Stimulated activated CD8-positive, alpha-beta memory T cell treated with anti-CD3 and anti-CD28 coated beads, Interleukin-12 subunit alpha, Interleukin-12 subunit beta, amount 100 ng/mL, for 24 hours (primary cell): Measurements from ENCODE around the gene EIF5A.
A peak's percentile ranks its signal among the peaks of the same experiment; 100 is the strongest.

Experiments used
- DNase-seq: peaks from one replicate; pipeline ENCODE4 v3.0.0-alpha.2; 2020; ENCODE audit errors: extremely low read depth

EIF5A gene

DNA sequence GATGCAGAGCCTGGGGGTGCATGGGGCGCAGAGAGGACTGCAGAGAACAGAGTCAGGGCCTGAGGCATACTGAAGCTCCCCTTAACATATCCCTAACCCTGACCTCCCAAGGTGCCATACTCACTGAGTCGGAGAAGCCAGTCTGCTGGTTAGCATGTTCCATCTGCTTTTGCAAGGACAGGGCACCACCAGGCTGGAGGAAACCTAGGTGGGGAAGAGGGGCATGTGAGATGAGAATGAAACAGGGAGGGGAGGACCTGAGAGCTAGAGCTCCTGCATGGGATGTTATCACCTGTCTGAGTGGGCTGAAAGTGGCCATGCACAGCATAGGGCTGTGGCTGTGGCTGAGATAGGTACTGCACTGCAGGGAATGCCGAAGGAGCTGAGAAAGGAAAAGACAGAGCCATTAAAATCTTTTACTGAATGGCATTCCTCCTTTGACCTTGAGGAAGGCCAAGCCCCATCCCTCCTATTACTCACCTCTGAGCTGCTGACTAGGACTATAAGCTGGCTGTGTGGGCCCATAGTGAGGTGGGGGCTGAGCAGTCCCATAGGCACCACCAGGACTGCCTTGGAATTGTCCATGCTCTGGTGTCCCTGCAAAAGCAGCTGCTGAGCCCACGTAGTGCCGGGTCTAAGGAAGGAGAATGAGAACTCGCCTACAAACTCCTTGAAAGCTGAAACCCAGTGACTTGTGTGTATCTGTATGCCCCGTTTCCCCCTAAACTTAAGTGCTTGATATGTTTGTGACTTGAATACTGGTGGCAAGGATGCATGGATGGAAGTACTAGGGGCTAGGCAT, 5.9 kb downstream of the EIF5A start:
- DNase-seq = no peak

DNA sequence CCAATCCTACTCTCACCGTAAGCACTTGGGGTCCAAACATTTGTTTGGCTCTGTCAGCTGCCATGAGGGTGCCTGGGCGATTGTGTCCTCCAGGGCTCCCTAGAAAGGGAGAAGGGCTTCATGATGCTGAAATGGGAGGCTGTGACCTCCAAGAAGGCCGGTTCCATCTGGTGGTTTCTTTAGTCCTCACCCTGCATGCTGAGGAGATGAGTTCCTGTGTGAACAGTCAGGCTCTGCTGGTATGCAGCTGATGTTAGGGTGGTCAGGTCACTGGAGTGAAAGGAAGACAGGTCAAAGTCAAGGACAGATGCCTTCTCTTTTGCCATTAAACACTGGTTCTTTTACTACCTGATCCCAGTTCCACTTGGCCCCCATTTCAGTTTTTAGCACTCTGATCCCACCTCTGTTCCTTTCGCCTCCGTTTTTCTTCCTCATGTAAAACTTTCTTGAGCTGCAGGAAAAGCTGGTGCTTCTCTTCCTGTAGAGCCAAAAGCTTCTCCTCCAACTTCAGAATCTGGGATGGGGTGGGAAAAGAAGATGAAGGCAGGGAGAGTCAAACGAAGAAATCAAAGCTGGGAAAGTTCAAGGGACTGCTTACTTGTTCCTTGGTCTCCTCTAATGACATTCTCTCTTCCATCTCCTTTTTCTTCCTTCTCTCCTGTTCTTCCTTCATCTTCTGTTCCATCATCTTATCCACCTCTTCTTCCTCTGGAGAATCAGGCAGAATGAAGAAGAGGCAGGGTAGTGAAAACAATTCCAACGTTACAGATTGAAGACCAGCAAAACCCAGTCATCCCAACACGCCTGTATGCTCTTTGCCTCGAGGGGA, 6.7 kb downstream of the EIF5A start:
- no peak for DNase-seq

DNA sequence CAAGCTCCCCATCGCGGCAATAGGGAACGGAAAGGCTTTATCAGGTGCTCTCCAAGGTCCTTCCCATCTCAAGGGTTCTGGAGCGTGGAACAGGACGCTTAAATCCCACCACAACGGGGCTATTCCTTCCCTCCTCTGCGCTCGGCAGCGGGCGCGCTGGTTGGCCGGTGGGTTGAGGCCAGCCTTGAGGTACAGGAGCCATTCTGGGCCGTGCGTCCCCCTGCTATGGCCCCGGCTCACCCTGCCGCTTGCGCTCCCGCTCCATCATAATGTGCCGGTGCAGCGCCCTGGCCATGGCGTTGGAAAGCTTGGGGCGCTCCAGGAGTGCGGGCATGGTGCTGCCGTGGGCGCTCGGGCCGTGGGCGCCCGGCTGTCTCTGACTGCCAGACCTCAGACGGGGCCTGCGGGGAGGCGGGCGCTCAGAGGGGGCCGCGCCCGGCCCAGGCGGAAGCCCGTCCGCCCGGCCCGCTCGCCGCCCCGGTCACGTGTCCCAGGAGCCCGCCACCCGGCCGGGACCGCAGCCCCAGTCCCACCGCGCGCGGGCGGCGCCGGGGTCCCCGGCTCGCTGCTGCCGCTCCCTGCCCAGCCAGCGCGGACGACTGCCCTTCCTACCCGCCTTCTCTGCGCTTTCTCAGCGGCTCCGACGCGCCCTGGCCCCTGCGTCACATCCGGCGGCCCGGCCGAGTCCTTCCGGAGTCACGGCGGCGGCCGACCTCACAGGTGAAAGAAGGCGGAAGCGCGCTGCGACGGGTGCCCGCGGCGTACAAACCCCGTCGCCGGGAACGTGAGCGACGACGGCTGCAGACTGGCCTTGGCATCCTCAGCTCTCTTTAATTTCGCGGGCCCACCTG, 7.5 kb downstream of the EIF5A start, which contains the start of gene GPS2:
GPS2 (minus strand) TSS at position 642 of the 851 bp plus-strand sequence; CDS start at position 334, 308 bp downstream.
- DNase-seq = peak; percentile 84

DNA sequence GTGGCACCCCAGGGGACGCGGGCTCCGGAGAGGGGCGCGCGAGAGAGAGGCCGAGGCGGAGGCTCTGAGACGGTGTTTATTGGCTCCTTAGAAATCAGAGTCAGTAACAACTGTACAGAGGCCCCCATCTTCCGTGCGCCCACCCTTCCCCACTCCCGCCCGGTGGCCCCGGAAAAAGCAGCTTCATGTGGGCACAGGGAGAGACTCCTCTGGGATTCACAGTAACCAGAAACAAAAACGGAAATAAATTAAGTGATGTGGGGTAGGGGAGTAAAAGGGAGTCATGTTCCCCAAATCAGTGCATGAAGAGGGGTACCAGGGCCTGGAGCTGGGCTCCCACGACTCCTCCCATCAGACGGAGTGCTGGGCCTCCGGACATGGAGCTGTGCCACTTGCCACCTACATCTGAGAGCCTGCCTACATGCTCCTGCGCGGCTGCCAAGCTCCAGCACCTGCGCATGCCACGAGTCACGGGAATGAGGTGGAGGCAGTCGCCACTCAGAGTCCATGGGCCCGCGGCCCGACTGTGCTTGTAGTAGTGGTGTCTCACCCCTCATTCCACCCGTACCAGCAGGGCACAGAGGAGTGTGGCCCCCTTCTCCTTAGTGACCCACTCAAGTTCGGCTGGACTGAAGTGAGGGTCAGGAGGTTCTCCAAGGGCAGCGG, 8.3 kb downstream of the EIF5A start:
- no peak for DNase-seq

DNA sequence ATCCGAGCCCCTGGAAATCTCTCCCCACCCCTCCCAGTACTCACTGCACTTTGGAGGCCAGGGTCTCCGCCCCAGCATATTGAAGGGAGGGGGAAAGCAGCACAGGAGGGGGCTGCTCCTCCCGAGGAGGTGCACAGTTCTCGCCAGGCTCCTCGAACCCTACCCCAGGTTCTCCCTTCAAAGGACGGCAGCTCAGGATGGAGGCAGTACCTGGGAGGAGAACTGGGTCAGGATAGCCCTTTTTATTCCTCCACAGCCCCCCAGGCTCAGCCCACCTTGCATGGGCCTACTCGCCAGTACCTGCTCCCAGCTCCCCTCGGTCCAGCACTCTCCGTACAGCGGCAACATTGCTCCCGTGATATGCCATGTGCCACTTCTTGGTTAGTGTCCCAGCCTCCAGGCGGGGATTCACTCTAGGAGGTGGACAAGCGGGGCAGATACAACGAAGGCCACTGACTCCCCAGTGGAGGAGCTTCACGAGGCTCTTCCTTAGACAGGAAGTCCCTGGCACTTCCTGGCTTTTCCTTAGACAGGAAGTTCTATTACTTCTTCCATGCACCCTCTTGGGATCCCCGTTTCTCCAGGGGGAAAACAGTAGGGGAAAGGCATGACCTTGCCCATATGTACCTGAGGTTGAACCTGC, 9.9 kb downstream of the EIF5A start:
- DNase-seq = no peak

DNA sequence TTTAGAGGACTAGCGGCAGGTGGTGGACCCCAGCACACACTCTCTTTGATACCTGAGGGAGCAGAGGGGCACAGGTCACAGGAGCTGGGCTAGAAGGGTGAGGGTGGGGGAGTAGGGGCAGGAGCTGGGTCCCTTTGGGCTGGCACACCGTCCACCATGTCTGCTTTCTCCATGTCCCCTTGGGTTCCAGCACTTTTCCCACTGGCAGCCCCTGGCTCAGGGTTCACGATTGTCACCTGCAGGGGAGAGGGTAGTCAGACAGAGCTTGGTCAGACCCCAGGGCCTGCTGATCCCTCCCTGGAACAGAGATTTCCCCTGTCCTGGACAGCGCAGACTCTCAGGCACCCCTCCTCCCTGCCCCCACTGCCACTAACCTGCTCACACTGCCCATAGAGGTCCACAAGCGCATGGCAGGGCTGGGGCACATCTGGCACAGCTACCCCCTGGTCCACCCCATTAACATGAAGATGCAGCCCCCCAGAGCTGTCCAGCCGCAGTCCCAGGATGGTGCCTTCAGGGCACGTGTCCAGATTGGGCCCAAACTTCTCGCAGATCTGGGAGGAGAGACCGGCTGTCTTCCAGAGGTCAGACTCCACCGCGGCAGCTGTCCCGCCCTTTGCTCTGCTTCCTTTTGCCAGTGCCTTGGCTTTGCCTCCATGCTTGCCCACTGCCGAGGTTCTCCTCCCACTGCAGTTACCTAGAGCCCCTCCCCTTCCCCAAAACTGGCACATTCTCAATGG, 10.9 kb downstream of the EIF5A start:
- DNase-seq = no peak

DNA sequence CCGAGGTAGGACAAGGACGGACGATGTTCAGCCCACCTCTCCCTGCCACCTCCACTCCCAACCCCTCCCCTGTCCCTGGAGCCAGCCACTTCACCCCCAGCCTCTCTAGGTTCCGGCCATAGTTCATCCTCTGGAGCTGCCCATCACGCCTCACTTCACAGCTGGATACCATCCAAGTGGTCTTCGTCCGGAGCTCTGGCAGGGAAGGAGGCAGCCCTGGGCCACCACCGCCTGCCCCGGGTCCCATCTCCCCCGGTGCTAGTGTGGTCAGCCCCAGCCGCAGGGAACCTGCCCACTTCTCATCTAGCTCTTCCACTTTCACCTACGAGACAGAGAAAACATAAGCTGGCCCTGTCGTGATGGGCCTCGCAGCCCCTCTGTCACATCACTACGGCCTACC, 14.0 kb downstream of the EIF5A start:
- no peak for DNase-seq

DNA sequence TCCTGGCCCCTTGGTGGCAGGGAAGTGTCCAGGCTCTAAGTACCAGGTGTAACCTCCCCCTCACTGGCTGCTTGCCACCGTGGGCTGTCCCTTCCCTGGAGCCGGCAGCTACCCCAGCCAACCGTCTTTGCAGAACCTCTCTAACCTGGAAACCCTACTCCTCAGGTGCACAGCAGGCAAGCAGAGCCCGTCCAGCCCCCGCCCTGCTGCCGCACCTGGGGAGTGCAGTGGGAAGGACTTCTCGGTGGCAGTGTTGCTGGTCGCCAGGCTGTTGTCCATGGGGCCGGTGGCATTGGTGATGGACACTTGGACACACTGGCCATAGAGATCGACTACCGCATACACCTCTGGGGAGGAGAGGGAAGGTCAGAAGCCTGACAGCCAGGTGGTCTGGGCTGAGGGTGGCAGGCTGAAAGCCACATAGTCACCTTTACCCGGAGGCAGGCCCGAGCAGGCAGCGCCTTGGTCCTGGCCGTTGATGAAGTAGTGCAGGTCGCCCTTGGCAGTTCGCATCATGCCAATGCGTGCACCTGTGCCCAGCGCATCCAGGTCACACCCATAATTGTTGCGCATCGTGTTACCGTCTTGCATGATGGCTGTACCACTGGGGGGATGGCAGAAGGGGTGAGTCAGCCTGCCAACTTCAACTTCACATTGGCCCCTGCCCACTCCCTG, 15.2 kb downstream of the EIF5A start:
- no peak for DNase-seq

DNA sequence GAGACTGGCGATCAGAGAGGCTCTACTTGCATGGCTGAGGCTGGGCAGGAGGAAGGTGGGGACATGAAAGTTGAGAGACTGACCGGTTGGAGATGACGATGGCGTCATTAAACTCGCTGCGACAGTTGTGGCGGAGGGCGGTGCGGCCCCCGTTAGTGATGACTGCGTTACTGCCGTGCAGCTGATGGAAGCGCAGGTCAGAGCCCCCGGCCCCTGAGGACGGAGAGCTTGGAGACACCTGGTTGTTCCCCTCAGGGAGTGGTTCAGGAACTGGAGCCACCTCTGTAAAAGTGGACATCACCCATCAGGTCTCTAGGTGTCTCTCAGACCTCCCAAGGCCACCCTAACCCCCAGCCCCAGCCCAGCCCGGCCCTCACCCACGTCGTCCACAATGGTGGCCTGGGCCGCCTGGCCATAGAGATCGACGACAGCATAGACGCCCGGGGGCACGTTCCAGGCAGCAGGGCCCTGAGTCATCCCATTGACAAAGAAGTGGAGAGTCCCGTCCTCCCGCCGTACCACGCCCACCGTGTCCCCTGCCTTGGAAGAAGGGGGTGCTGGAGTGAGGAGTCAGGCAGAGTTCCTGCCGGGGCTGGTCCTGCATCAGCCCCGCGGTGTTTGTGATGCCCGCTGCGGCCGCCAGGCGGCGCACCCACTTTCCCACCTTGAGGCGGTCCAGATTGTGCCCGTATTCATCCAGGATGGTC, 16.5 kb downstream of the EIF5A start:
- no peak for DNase-seq

DNA sequence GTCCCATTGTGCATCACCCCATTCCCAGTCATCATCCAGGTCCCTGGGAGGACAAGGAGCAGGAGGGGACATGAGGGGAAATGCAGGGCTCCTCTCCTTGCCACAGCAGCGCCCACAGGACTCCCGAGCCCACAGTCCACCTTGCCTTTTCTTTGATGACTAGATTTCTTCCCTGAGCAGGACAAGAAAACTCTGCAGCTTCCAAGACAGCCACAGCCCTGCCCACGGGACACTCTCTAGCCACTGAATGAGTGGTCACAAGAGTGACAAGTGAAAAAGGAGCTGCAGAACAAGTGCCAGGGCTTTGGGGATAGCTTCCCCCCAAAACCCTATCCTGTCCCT, 17.0 kb downstream of the EIF5A start:
- no peak for DNase-seq

DNA sequence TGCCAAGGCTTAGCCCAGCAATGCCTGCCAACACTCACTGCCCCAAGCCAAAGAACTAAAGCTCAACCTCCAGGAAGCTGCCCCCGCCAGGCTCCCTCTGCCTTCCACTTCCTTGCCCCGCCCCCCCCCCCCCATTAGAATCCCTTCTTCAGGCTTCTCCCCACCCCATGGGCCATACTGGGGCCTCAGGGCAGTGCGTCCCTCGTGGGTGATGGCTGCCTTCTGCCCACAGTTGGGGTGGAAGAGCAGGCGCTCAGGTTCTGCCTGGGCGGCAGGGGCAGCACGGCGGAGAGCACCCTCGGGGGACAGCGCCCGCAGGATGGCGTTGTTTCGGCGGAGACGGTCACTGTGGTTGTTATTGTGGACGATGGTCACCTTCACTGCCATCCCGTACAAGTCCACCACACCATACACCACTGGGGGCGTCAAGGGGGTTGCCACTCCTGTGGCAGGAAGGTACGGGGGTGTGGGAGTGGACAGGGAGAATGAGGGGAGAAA, 17.7 kb downstream of the EIF5A start:
- DNase-seq = no peak

DNA sequence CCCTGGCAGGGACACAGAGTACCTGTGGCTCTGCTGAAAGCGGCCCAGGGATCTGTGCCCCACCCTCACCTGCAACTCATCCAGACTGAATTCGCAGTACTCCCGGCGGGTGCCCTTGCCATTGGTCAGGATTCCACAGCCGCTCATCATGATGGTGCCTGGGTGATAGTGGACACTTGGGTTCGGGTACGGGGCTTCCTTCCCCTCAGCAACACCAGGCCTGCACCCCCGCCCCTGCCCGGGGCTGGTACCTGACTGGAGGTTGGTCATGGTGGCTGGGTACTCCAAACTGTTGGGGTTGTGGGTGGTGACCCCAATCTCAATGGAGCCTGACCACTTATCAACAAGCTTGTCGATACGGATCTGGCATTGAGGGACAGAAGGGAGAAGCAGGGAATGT, 18.8 kb downstream of the EIF5A start:
- DNase-seq = no peak

DNA sequence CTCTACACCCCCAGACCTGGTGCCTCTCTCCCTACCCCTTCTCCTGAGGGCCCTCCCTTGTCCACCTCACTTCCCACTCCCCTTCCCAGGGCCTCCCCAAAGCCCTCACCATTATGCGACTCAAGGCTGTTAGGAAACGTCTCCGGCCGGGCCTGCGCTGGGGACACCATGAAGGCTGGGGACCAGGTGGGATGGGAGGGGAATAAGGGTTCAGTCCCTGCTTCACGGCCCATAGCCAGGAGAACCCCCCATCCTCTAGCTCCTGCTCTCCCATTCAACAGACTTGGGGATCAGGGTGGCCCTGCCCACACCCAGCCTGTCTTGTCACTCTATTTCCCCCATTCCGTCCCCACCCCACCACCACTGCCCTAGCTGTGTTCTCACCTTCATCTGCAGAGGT, 19.6 kb downstream of the EIF5A start:
- no peak for DNase-seq

DNA sequence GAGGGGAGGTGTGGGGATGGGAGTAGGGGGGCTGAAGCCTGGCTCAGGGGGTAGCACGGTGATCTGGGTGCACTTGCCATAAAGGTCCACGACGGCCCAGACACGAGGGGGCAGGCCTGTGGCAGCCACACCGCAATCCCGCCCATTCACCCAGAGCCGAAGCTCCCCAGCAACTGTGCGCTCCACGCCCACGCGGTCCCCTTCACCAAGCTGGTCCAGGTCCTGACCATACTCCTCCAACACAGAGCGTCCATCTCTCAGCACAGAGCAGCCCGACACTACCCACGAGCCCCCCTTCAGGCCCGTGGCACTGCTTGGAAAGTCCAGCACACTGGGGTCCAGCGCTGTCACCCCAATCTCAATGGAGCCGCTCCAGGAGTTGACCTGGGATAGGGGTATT, 20.1 kb downstream of the EIF5A start:
- no peak for DNase-seq

DNA sequence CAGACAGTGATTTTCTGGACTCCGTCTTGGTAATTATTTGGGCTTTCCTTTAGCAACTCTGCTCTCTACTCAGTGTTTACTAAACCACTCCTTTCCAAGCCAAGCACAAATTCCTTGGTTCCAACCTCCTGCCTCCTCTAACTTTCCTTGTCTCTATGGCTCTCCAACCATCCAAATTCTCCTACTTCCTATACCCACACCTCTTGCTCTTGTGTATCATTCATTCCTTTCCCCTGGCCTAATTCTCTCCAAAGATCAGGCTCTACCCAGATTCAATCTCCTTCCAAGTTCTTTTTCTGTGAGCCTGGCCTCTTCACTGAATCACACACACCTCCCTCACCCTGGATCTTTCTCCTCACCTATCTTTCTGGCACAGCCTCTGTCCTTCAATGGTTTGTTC, 20.6 kb downstream of the EIF5A start:
- no peak for DNase-seq

DNA sequence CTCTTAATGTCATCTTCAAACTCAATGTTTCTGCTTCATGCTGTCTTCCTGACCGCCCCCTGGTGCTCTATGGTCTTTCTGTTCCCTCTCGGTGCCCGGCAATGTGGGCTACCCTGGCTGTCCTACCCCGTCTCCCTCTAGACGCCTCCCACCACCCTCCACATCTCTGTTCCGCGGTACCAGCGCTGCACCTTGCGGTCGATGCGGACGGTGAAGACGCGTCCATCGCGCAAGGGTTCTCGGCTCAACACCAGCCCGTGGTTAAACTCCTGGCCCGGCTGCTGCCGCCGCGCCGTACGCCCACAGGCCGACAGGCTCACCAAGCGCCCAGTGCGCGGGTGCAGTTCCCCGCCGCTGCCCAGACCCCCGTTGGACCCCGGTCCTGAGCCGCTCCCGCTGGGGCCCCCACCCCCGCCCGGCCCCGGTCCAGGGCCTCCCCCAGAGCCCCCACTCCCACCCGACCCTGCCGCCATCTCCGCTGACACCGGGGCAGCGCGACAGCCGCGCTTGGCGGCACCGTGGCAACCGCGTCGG, 21.5 kb downstream of the EIF5A start, which contains the start of gene NEURL4:
NEURL4 (minus strand) TSS at position 496 of the 534 bp plus-strand sequence; CDS start at position 473, 23 bp downstream.
- no peak for DNase-seq

DNA sequence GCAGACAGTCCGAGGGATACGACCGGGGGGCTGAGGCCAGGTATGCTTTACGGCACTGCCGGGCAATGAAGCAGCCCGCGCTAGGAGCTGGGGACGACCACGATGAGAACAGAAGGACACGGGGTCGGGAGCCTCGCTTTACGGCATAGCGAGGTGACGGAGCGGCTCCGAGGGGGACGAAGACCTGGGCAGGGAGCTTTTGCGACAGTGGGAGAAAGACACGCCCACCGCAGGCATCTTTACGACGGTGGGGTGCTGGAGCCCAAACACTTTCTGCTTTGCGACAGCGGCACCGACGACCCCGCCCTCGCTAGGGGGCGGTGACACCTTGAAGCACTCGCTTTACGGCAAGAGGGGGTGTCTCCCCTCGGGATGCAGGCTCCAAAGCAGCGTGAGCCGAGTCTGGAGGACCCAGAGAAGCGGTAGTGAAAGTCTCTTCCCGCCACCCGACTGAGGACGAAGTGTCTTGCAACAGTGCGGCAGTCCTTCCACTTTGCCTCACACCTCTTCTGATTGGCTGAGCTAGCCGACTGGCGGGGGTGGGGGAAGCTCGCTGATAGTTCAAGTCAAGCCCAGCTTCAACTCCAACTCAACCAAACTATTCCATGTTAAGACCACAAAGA, 22.1 kb downstream of the EIF5A start:
- peak; percentile 88 for DNase-seq

DNA sequence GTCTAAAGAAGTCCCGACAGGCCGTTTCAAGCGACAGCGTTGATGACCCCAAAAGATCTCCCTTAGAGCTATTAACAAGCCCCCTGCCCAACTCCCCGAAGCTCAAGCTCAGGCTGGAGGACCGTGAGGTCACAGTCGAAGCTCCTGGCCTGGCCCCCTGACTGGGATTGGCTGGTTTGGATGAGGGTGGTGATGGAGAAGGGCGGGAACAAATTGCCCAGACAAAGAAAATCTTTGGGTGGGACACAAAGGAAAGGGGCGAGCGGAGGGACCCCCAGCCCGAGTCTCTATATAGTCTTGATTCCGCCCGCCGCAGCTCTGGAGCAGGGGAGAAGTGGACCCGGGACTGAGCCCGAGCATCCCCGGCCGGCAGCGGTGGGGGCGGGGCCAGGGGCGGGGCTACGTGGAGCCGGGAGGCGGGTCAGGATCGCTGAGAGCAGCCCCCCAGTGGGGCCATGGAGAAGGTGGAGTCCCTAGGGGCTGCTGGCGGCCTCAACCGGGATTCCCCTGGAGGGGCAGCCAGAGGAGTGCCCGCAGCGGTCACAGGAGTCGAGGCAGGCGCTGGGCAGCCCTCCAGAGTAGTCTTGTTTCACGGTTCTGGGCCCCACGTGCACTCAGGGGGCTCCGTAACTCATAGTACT, 22.7 kb downstream of the EIF5A start:
- DNase-seq = peak; percentile 53
